ENCODE results near the gene DELE1. TPM values are rescaled to one million over a fixed set of nuclear protein-coding genes. Genes with fewer than 3 reads are reported as not detected.
"Not testable (repeated sequence)": the region's sequence is repeated elsewhere in the genome, so short reads cannot be mapped to it uniquely, and the experiment has no call there.

DELE1 gene
- total RNA-seq, 2 donors from 2014 or later, result 80.4 to 82.8 TPM

DNA sequence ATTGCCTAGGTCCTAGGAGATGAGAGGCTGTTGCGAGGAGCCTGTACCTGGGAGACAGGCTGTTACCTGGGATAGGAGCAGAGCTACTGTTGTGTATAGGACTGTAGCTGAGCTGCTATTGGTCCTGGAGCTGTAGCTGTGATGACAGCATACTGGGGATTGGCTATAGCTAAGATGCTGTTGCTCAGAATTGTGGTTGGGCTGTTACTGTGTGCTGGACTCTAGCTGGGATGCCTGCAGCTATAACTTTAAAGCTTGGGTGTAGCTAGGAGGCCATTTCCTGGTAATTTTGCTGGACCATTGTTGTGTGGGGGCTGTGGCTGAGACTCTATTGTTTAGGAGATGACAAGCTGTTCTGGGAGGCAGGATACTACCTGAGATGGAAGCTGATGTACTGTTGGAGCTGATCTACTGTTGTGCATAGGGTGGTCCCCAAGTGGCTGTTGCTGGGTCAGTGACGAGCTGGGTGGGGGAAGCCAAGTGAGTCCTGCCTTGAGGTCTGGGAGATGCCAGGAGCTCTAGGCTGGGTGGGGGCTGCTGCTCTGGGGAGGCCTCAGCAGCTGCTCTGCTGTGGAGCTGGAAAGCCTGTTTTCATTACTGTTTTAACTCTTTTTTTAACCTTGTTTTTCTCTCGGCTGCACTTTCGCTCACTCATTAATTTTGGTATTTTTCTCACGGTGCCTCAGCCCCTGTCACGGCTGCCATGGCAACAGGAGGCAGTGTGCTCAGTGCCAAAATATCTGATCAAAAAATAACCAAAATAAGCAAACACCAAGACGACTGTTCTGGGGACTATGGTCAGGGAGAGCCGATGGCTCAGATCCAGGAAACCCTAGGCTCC lies 42.5 kb upstream of the DELE1 start:
- ATAC-seq (replicated peaks), result no peak
- Mint-ChIP-seq H3K4me1 (peaks cover 15% of the 10 kb centered on the region), H3K27ac (peak overlapping the region; percentile 26), H3K9me3 (no peaks in the 10 kb centered on the region), H3K4me3 (no peak overlapping the region), H3K27me3 (peaks cover 51% of the 10 kb centered on the region), H3K36me3 (ENCODE audit: low read depth) (no peaks in the 10 kb centered on the region)

- Mint-ChIP-seq H3K36me3 (ENCODE audit: low read depth) (no peaks in the 10 kb centered on the region), H3K4me3 (no peak overlapping the region), H3K27ac (no peak overlapping the region), H3K9me3 (no peaks in the 10 kb centered on the region), H3K4me1 (peaks cover 15% of the 10 kb centered on the region), H3K27me3 (peaks cover 55% of the 10 kb centered on the region)
- ATAC-seq (replicated peaks), result no peak
Measured at GRCh38 chr5:141881886-141882285, 41.8 kb upstream of the DELE1 start.

- no peak overlapping the region for H3K4me3 Mint-ChIP-seq
- H3K27ac Mint-ChIP-seq, result no peak overlapping the region
- no peaks in the 10 kb centered on the region for H3K9me3 Mint-ChIP-seq
- H3K4me1 Mint-ChIP-seq, result peaks cover 8% of the 10 kb centered on the region
- no peaks in the 10 kb centered on the region for H3K36me3 Mint-ChIP-seq (ENCODE audit: low read depth)
- ATAC-seq (replicated peaks), result no peak
- peaks cover 48% of the 10 kb centered on the region for H3K27me3 Mint-ChIP-seq
Measured at GRCh38 chr5:141882594-141883183, 41.0 kb upstream of the DELE1 start.

DNA sequence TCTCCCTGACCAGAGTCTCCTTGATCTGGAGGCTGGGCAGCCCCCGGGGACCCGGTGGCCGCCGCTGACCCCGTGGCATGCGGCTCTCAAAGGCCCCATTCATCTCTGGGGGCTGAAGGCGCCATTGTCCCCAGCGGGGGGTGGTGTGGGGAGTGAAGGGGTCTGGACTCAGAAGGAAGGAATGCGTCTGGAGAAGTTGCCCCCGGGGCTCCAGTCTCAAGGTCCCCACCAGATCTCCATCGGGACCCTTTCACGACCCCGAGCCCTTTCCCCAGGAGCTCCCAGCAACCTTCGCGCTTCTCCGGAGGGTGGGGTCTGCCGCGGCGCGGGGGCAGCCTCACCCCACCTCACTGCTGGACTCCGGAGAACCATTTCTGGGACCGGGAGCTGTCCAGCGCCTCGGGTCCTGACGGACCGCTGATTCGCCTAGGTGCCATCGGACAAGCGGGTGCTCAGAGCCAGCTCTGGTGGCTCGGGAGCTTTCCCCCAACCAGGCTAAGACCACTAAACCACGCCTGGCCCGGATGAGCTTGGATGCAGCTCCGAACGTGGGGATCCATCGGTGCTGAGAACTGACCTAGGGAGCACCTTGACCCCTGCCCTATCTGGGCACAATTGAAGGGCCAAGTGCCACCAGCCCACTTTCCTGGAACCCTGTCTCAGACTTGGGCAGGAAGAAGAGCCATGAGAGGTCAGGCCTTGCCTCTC lies 40.3 kb upstream of the DELE1 start:
- Mint-ChIP-seq H3K36me3 (ENCODE audit: low read depth) (no peaks in the 10 kb centered on the region), H3K4me3 (no peak overlapping the region), H3K27me3 (peaks cover 48% of the 10 kb centered on the region), H3K27ac (no peak overlapping the region), H3K4me1 (peaks cover 8% of the 10 kb centered on the region), H3K9me3 (no peaks in the 10 kb centered on the region)
- ATAC-seq (replicated peaks), result no peak

- Mint-ChIP-seq H3K27me3 (peaks cover 45% of the 10 kb centered on the region), H3K27ac (no peak overlapping the region), H3K4me1 (peaks cover 7% of the 10 kb centered on the region), H3K9me3 (no peaks in the 10 kb centered on the region), H3K36me3 (ENCODE audit: low read depth) (no peaks in the 10 kb centered on the region), H3K4me3 (no peak overlapping the region)
- ATAC-seq (replicated peaks), result no peak
Measured at GRCh38 chr5:141883892-141884318, 39.8 kb upstream of the DELE1 start.

- Mint-ChIP-seq H3K4me1 (no peaks in the 10 kb centered on the region), H3K27me3 (peaks cover 28% of the 10 kb centered on the region), H3K27ac (no peak overlapping the region), H3K4me3 (no peak overlapping the region), H3K36me3 (ENCODE audit: low read depth) (no peaks in the 10 kb centered on the region), H3K9me3 (no peaks in the 10 kb centered on the region)
- ATAC-seq (replicated peaks), result no peak
Measured at GRCh38 chr5:141889282-141889871, 34.3 kb upstream of the DELE1 start.

- peaks cover 18% of the 10 kb centered on the region for H3K27me3 Mint-ChIP-seq
- ATAC-seq (replicated peaks); H3K4me3 Mint-ChIP-seq; H3K36me3 Mint-ChIP-seq (ENCODE audit: low read depth); H3K9me3 Mint-ChIP-seq; H3K4me1 Mint-ChIP-seq; H3K27ac Mint-ChIP-seq: not testable (repeated sequence)
Measured at GRCh38 chr5:141890429-141890828, 33.2 kb upstream of the DELE1 start.

DNA sequence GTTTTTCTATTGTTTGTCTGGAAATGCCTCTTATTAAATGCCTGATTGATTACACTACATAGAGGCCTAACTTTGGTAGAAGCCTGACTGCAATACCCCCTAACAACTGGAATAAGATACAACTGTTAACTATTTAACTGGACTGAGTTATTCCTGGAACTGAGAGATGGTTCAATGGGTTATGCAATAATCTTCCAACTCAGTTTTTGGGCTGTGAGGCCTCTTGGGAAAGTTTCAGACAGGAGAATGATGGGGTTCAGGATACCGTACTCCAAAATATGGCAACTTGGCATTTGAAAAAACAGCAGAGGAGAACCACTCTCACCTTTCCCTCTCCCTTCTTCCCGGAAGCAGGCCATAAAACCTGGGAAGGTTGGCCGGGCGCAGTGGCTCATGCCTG lies 26.2 kb upstream of the DELE1 start:
- Mint-ChIP-seq H3K4me1 (no peaks in the 10 kb centered on the region), H3K27me3 (peaks cover 17% of the 10 kb centered on the region), H3K4me3 (no peak overlapping the region), H3K36me3 (ENCODE audit: low read depth) (no peaks in the 10 kb centered on the region), H3K27ac (no peak overlapping the region), H3K9me3 (no peaks in the 10 kb centered on the region)
- ATAC-seq (replicated peaks), result no peak

- peaks cover 17% of the 10 kb centered on the region for H3K27me3 Mint-ChIP-seq
- no peak overlapping the region for H3K27ac Mint-ChIP-seq
- no peaks in the 10 kb centered on the region for H3K9me3 Mint-ChIP-seq
- H3K4me1 Mint-ChIP-seq, result no peaks in the 10 kb centered on the region
- H3K36me3 Mint-ChIP-seq (ENCODE audit: low read depth), result no peaks in the 10 kb centered on the region
- H3K4me3 Mint-ChIP-seq, result no peak overlapping the region
- no peak for ATAC-seq (replicated peaks)
Measured at GRCh38 chr5:141898448-141899049, 25.1 kb upstream of the DELE1 start.

- Mint-ChIP-seq H3K36me3 (ENCODE audit: low read depth) (no peaks in the 10 kb centered on the region), H3K4me3 (no peak overlapping the region), H3K27ac (no peak overlapping the region), H3K4me1 (no peaks in the 10 kb centered on the region), H3K9me3 (no peaks in the 10 kb centered on the region), H3K27me3 (peaks cover 12% of the 10 kb centered on the region)
- no peak for ATAC-seq (replicated peaks)
Measured at GRCh38 chr5:141902015-141902814, 21.5 kb upstream of the DELE1 start.

GRCh38 chr5:141903261-141903660 lies 20.4 kb upstream of the DELE1 start:
- Mint-ChIP-seq H3K4me1 (no peaks in the 10 kb centered on the region), H3K36me3 (ENCODE audit: low read depth) (no peaks in the 10 kb centered on the region), H3K27ac (no peak overlapping the region)

GRCh38 chr5:141904551-141904950 lies 19.1 kb upstream of the DELE1 start:
- no peak overlapping the region for H3K27ac Mint-ChIP-seq
- H3K9me3 Mint-ChIP-seq, result no peaks in the 10 kb centered on the region
- ATAC-seq (replicated peaks), result no peak
- peaks cover 4% of the 10 kb centered on the region for H3K4me1 Mint-ChIP-seq
- H3K36me3 Mint-ChIP-seq (ENCODE audit: low read depth), result no peaks in the 10 kb centered on the region
- peaks cover 12% of the 10 kb centered on the region for H3K27me3 Mint-ChIP-seq
- no peak overlapping the region for H3K4me3 Mint-ChIP-seq

More at GRCh38 chr5:141903261-141903660, 20.4 kb upstream of the DELE1 start:
- Mint-ChIP-seq H3K27me3 (peaks cover 12% of the 10 kb centered on the region), H3K4me3 (no peak overlapping the region), H3K9me3 (no peaks in the 10 kb centered on the region)
- ATAC-seq (replicated peaks), result no peak

DNA sequence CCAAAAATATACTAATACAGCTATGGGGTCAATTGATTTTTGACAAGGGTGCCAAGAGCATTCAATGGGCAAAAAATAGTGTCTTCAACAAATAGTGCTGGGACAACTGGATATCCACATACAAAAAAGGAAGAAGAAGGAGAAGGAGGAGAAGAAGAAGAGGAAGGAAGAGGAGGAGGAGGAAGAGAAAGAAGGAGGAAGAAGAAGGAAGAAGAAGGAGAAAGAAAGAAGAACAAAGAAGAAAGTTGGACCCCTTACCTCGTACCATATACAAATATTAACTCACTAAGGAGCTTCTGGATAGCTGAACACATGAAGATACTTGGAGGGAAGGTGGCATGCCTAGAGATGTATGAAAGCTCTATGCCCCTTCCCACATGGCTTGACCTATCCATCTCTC lies 17.2 kb upstream of the DELE1 start:
- H3K36me3 Mint-ChIP-seq (ENCODE audit: low read depth), result no peaks in the 10 kb centered on the region
- no peaks in the 10 kb centered on the region for H3K9me3 Mint-ChIP-seq
- no peak overlapping the region for H3K27ac Mint-ChIP-seq
- H3K27me3 Mint-ChIP-seq, result peaks cover 8% of the 10 kb centered on the region
- H3K4me3 Mint-ChIP-seq, result no peak overlapping the region
- ATAC-seq (replicated peaks), result no peak
- H3K4me1 Mint-ChIP-seq, result peaks cover 4% of the 10 kb centered on the region

Measured in activated T-helper 17 cell treated with anti-CD3 and anti-CD28 coated beads, Interleukin-2, amount 50 U/mL, for 72 hours (primary cell).